Activated CD8-positive, alpha-beta memory T cell treated with anti-CD3 and anti-CD28 coated beads, Interleukin-2, amount 10 ng/mL, durations not matched to agents 7 days and 5 days (primary cell): ENCODE measurements around the gene KCNJ9. TPM values are rescaled to one million over a fixed set of nuclear protein-coding genes. Genes with fewer than 3 reads are reported as not detected.

Experiments used
- ATAC-seq: fragments of 150-1000 bp; cut with Tn5 transposase; one replicate; pipeline ENCODE4 v1.10.0; 2021; ENCODE audit warnings: moderate library complexity
- CTCF ChIA-PET: fragments of 350-600 bp; sonication (Branson Sonifier 250); formaldehyde crosslinking; loops from one replicate; lab custom pipeline; 2021; ENCODE audit warnings: antibody characterized with exemption; lab: Charles Lee
- DNase-seq: peaks from one replicate; pipeline ENCODE4 v3.0.0-alpha.2; 2020
- H3K27ac Mint-ChIP-seq: one replicate; pipeline ENCODE4 v1.8.0; 2021; ENCODE audit warnings: mild to moderate bottlenecking, mixed read lengths
- H3K27me3 Mint-ChIP-seq: one replicate; pipeline ENCODE4 v1.8.0; 2021; ENCODE audit warnings: mixed read lengths
- H3K36me3 Mint-ChIP-seq: one replicate; pipeline ENCODE4 v1.8.0; 2021; ENCODE audit warnings: mild to moderate bottlenecking, mixed read lengths
- H3K4me1 Mint-ChIP-seq: one replicate; pipeline ENCODE4 v1.8.0; 2021; ENCODE audit warnings: mixed read lengths
- H3K4me3 Mint-ChIP-seq: one replicate; pipeline ENCODE4 v1.8.0; 2021; ENCODE audit warnings: mild to moderate bottlenecking, moderate library complexity, mixed read lengths
- H3K9me3 Mint-ChIP-seq: one replicate; pipeline ENCODE4 v1.8.0; 2022; ENCODE audit warnings: low read depth, mixed read lengths
- total RNA-seq, 2 experiments: library from RNA; stranded (reverse); gene quantifications; one replicate each; pipeline ENCODE4 v1.2.3, GENCODE V29; 2021

Gene KCNJ9
- total RNA-seq, 2 experiments from 2014 or later, result not detected

DNA sequence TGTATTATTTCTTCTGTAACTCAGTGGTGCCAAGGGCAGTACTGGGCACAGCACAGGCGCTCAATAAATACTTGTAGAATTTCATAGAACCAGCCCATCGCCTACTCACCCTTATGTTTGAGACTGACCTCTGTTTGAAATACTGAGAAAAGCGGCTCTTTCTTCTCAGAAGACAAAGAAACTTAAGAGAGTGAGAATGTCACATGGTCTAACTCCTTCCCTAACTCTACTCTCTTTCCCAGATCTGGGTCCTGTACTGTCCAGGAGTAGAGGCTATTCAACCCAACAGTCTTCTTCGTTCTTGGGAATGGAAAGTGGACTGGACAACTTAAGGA, 12.9 kb downstream of the KCNJ9 start:
- H3K4me1 Mint-ChIP-seq, result peaks cover 25% of the 10 kb centered on the region
- peaks cover 6% of the 10 kb centered on the region for H3K36me3 Mint-ChIP-seq
- CTCF ChIA-PET, result interaction anchor here (1.5 to 28.8 kb wide), 2 partner anchors 9 to 35 kb away, joined by 8 to 633 read pairs; partner anchors contain the start of gene KCNJ10
- H3K9me3 Mint-ChIP-seq, result no peaks in the 10 kb centered on the region
- DNase-seq (no peak), ATAC-seq (no peak)
- H3K4me3 Mint-ChIP-seq, result no peak overlapping the region
- H3K27ac Mint-ChIP-seq, result no peak overlapping the region
- no peaks in the 10 kb centered on the region for H3K27me3 Mint-ChIP-seq

DNA sequence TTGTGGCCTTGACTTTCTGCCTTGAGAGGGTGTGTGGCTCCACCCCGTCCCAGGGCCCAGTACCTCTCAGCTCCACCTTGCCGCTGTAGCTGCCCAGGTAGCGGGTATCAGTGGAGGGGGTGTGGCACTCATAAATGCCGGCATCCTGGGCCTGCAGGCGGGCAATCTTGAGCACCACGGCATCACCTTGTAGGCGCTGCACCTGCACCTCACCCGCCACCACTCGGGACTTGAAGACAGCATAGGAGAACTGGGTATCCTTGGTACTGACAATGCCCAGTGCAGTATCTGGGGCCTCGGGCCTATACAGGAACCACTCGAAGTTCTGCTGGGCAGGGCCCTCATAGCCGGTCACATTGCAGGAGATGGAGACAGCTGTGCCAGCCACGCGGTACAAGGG, 13.5 kb downstream of the KCNJ9 start:
- Mint-ChIP-seq H3K4me1 (peaks cover 30% of the 10 kb centered on the region), H3K9me3 (no peaks in the 10 kb centered on the region), H3K27ac (no peak overlapping the region), H3K36me3 (peaks cover 6% of the 10 kb centered on the region), H3K27me3 (no peaks in the 10 kb centered on the region), H3K4me3 (no peak overlapping the region)
- ATAC-seq, result no peak
- CTCF ChIA-PET, result interaction anchor here (2.2 to 5.0 kb wide), 2 partner anchors 12 to 48 kb away, joined by 10 to 115 read pairs; partner anchors contain the start of gene KCNJ9
- DNase-seq, result no peak

DNA sequence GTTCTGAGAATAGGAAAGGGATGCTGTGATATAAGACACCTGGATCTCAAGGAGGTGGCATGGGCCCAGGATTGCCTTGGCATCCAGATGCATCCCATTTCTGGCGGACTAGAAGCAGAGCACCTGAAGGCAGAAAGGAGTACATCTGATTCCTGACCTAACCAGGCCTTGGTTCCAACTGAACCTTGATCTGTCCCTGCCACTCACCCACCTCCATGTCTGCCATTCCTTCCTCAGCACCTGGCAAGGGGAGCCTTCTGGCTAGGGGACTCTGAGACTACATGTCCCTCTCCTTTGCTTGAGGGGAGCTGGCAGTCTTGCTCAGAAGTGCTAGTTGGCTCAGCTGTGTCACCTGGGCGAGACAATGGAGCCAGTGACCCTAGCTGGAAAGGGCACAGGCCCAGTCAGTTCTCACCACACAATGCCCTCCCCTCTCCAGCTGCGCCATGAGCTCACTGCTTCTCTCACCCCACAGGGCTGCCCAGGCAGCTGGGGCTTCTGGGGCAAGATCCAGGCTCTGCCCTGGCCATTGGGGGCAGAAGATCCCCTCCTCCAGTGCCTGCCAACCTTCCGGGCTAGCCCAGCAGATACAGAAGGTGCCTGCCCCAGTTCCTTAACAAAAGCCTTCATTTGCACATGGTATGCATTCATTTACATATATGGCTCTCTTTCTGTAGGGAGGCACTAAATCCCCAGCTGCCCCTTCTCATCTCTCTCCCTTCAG, 14.2 kb downstream of the KCNJ9 start:
- DNase-seq, result no peak
- no peaks in the 10 kb centered on the region for H3K9me3 Mint-ChIP-seq
- no peak overlapping the region for H3K4me3 Mint-ChIP-seq
- CTCF ChIA-PET, result interaction anchor here (1.3 to 5.0 kb wide), 3 partner anchors 13 to 49 kb away, joined by 3 to 115 read pairs (median 10); partner anchors contain the start of gene KCNJ9
- H3K4me1 Mint-ChIP-seq, result peaks cover 31% of the 10 kb centered on the region
- no peak for ATAC-seq
- peak overlapping the region; percentile 1 for H3K27ac Mint-ChIP-seq
- peaks cover 6% of the 10 kb centered on the region for H3K36me3 Mint-ChIP-seq
- H3K27me3 Mint-ChIP-seq, result no peaks in the 10 kb centered on the region

DNA sequence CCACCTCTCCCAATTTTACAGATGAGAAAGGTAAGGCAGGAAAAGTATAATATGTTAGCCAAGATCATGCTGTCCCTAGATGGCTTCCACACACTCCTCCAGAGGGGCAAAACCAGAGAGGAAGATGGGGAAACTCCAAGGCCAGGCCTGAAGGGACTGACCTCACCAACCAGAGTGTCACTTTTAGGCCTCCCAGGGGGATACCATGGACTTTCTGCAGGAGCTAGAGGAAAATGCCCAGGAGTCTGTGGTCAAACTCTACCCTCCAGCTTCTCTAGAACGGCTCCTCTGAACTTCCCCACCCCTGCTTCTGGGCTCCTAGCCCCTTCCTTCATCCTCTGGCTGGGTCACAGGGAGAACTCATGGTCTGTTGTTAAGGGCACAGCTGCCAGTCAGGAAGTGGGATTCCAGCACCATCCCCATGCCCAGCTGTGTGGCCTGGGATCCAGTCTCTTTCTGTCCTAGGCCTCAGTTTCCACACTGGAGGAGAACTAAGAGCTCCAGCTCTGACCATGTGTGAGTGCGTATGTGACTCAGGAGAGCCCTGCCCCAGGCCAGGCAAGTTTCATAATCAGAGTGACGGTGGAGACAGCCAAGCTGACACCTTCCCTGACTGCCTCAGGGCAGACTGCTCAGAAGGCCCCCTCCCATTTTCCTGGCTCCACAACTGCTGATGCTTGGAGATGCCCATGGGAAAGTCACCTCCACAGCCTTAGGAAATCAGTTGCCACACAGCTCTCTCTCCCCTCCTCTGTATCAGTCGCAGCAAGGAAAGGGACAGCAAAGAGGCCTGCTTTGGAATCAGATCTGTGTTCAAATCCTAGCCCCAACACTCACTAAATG, 15.2 kb downstream of the KCNJ9 start:
- DNase-seq, result no peak
- Mint-ChIP-seq H3K36me3 (peaks cover 6% of the 10 kb centered on the region), H3K27me3 (no peaks in the 10 kb centered on the region), H3K4me3 (peak overlapping the region; percentile 86), H3K4me1 (peaks cover 35% of the 10 kb centered on the region), H3K27ac (peak overlapping the region; percentile 72), H3K9me3 (no peaks in the 10 kb centered on the region)
- CTCF ChIA-PET, result interaction anchor here (1.0 to 5.0 kb wide), 5 partner anchors 14 to 155 kb away, joined by 3 to 115 read pairs (median 4); partner anchors contain the start of gene KCNJ9
- ATAC-seq, result no peak

DNA sequence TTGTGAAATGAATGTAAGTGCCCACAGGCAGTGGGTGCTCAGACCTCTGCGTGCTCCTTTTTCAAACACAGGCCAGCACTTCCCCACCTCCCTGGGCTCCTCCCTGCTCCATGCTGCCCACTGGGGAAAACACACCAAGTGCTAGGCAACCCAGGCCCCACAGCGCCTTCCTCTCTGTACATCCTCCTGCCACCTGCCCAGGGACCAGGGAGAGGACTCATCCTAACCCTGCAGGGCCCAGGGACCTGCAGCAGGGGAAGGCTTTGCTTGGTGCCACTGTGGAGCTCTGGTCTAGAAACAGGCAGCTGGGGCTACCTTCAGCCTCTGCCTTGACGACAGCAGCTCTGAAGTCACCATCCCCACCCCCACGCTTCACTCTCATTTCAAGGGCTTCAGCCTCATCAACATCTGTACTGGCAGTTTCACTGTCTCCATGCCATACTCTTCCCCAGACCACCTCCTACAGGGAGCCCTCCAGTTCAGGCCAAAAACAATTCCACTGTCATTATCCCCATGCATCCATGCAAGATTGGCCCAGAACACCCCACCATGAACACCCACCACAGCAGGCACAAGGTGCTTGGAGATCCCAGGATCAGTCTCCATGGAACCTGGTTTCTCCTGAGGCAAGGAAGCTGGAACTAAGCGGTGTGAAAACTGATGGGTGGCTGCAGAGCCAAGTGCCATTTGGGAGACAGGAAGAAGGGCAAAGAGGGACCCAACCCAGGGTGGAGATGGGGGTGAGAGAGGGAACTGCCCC, 16.0 kb downstream of the KCNJ9 start:
- peak; percentile 53 for DNase-seq
- H3K36me3 Mint-ChIP-seq, result peaks cover 4% of the 10 kb centered on the region
- no peak for ATAC-seq

DNA sequence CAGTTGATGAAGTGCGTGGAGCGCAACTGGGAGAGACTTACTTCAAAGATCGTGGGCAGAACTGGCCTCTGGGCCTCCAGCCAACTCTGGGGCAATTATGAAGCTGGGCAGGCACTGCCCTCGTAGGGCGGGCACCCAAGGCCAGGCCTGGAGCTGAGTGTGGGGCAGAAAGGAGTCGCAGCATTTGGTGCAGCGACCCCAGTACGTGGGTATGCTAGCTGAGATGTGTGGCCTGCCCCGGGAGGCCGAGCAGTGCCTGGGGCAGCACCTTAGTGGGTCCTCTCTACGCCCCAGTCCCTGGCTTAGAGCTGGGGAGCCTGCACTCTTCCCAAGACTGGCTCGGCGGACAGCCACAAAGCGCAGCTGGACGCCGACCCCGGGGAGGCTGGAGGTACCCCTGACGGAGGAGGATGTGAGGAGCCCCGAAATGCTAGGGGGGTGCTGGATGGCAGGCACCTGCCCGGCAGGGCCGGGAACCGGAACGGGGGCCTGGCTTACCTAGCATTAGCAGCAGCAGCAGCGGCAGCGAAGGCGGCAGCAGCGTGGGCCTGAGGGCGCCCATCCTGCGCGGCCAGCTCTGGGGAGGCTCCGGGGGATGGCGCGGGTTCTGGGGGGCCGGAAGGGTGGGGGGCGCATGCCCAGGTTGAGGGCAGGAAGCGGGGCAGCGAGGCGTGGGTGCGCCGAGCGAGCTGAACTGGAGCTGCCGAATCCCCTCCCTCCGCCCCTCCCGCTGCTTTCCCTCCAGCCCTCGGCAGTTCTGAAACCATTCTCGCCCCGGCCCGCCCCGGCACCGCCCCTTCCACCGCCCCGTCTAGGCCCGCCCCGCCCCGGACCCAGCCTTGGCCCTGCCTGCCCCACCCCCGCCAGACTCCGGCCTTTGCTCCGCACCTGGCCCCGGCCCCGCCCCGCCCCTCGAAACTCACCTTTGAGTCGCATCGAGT, 16.8 kb downstream of the KCNJ9 start, which contains the start of gene IGSF8:
IGSF8 (minus strand) TSS at position 709 of the 941 bp plus-strand sequence; CDS start at position 562, 147 bp downstream.
- H3K27ac Mint-ChIP-seq, result peak within 1 kb of the TSS; percentile 84
- H3K9me3 Mint-ChIP-seq, result no peaks in the 10 kb centered on the region
- H3K4me1 Mint-ChIP-seq, result peaks cover 37% of the 10 kb centered on the region
- DNase-seq (peak; percentile 95), ATAC-seq (peak; percentile 73)
- peaks cover 4% of the 10 kb centered on the region for H3K36me3 Mint-ChIP-seq
- peak within 1 kb of the TSS; percentile 86 for H3K4me3 Mint-ChIP-seq
- no peaks in the 10 kb centered on the region for H3K27me3 Mint-ChIP-seq
- CTCF ChIA-PET, result interaction anchor here (0.9 to 5.0 kb wide), 7 partner anchors 8 to 278 kb away, joined by 3 to 115 read pairs (median 6); partner anchors contain the start of gene KCNJ9

More for the DNA sequence above, 16.0 kb downstream of the KCNJ9 start:
- peak overlapping the region; percentile 72 for H3K27ac Mint-ChIP-seq
- CTCF ChIA-PET, result interaction anchor here (0.9 to 5.0 kb wide), 9 partner anchors 9 to 279 kb away, joined by 3 to 115 read pairs (median 6); partner anchors contain the start of gene KCNJ9
- H3K9me3 Mint-ChIP-seq, result no peaks in the 10 kb centered on the region
- no peaks in the 10 kb centered on the region for H3K27me3 Mint-ChIP-seq
- peaks cover 35% of the 10 kb centered on the region for H3K4me1 Mint-ChIP-seq
- H3K4me3 Mint-ChIP-seq, result peak overlapping the region; percentile 86

DNA sequence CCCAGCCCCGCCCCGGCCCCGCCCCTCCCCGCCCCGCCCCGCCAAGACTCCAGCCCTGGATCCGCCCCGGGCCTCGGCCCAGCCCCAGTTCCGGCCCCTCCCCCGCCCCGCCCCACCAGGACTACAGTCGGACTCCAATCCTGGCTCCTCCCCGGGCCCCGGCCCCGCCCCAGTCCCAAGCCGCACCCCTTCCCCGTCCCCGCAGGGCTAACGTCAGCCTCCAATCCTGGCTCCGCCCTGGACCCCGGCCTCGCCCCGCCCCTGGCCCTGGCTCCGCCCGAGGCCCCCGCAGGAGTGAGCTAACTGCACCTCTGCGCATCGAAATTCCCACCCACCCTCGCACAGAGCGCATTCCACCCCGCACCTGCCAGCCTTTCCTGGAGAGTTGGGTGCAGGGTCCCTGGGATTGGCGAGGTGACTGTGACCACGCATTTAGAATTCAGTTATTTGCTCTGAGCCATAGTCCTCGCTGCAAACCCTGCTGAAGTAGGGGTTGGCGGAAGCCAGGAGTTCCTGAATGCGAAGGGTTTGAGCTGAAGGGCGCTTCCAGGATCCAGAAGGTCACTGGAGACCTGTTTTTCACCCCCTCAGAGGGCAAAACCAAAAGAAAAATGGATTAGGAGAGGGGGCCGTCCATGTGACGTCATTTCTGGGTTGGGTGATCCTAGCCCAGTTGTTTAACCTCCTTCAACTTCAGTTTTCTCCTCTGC, 17.7 kb downstream of the KCNJ9 start:
- peak; percentile 99 for DNase-seq
- peaks cover 4% of the 10 kb centered on the region for H3K36me3 Mint-ChIP-seq
- no peaks in the 10 kb centered on the region for H3K27me3 Mint-ChIP-seq
- ATAC-seq, result peak; percentile 89
- no peaks in the 10 kb centered on the region for H3K9me3 Mint-ChIP-seq
- peak overlapping the region; percentile 84 for H3K27ac Mint-ChIP-seq
- CTCF ChIA-PET, result interaction anchor here (1.1 to 5.0 kb wide), 6 partner anchors 9 to 277 kb away, joined by 3 to 115 read pairs (median 6); partner anchors contain the start of gene KCNJ9
- peaks cover 38% of the 10 kb centered on the region for H3K4me1 Mint-ChIP-seq
- peak overlapping the region; percentile 70 for H3K4me3 Mint-ChIP-seq

DNA sequence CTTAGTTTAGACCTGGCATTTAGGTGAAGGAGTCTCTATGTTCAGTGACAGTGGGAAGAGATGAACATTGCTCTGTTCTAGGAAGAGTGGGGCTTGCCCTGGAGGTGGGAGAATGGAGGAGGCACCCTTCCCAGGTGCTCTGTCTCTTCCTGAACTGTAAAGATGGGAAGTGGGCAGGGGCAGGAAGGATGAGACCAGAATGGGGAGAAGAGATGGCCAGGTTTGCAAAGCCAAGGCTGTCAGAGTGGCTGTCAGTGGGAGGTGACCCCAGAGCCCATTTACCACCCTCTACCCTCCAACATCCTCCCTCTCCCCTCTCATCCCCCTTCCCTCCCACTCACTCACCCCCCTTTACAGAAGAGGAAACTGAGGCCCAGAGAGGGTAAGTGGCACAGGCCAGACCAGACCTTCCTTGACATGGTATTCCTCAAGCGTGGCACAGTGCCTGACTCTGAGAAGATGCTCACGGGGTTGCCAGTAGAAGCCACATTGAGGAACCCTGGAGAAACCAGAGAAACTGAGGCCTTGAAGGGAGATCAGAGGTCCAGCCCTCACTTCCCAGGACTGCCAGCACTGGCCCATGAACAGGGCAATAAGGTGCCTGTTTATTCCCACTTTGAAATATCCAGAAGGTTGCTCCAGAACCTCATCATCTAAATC, 18.5 kb downstream of the KCNJ9 start:
- DNase-seq, result no peak
- CTCF ChIA-PET, result interaction anchor here (0.6 to 6.7 kb wide), 15 partner anchors 9 to 277 kb away, joined by 3 to 115 read pairs (median 10); partner anchors contain the start of genes KCNJ9 and PEX19
- Mint-ChIP-seq H3K9me3 (no peaks in the 10 kb centered on the region), H3K4me3 (no peak overlapping the region), H3K27me3 (no peaks in the 10 kb centered on the region), H3K36me3 (no peaks in the 10 kb centered on the region), H3K27ac (peak overlapping the region; percentile 84), H3K4me1 (peaks cover 38% of the 10 kb centered on the region)
- ATAC-seq, result no peak

DNA sequence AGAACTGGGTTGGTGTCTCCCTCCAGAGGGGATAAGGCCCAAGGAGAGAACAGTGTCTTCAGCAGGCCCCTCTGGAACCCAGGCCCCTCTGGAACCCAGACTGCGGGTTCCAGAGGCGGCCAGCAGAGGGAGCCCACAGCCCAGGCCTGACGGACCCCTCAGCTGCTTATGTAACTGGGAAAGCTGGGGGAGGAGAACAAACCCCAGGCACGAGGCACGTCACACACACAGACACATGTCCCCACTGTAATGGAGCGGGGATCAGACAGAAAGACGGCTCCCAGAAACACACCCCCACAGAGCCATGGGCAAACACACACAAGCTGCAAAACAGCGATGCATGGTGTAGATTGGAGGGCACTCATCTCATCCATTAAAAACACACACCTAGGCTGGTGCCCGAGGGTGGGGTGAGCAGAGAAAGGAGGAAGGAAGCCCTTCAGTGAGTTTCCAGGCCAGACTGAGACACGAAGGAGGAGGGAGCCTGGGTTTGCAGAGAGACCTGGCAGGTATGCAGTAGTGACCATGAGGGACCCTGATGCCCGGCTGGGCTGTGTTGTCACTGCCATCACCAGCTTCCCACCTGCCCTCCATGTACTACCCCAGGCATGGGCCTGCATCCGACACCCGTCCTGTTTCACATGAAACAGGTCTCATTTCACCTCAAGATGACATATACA, 19.8 kb downstream of the KCNJ9 start:
- no peak overlapping the region for H3K4me3 Mint-ChIP-seq
- peaks cover 35% of the 10 kb centered on the region for H3K4me1 Mint-ChIP-seq
- ATAC-seq (peak; percentile 7), DNase-seq (peak; percentile 78)
- no peaks in the 10 kb centered on the region for H3K36me3 Mint-ChIP-seq
- H3K9me3 Mint-ChIP-seq, result no peaks in the 10 kb centered on the region
- H3K27me3 Mint-ChIP-seq, result no peaks in the 10 kb centered on the region
- H3K27ac Mint-ChIP-seq, result no peak overlapping the region
- CTCF ChIA-PET, result interaction anchor here (0.7 to 6.7 kb wide), 30 partner anchors 9 to 278 kb away, joined by 3 to 66 read pairs (median 4); partner anchors contain the start of genes DCAF8, KCNJ9 and PEX19

DNA sequence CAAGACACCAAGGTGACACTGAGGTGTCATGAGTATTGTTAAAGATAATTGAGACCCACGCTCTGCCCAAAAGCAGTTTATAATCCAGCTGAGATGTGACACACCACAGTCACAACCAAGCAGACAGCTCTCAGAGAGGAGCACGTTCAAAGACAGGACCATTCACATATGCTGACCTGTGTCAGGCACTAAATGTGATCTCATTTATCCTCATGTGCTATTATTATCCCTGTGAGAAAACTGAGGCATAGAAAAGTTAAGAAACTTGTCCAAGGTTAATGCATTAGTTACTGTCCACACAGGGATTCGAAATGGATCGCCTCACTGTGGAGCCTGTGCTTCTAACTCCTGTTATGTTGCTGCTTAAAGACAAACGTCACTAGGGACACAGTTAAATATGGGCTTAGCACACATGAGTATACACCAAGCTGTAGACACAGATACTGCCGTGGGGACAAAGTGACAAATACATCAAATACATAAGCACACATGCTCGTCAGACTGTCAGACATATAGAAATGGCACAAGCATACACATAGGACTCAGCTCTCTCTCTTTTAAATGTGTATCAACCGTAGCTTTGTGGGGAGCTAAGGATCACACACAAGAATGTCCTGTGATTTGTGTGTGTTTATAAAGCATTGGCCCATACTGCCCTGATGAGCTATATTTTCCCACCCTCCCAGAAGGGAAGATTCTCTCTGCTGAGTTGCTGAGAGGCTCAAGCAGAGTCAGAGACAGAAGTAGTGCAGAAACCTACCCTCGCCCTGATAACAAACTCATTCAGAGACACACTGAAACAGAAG, 20.6 kb downstream of the KCNJ9 start:
- no peak overlapping the region for H3K4me3 Mint-ChIP-seq
- peaks cover 29% of the 10 kb centered on the region for H3K4me1 Mint-ChIP-seq
- DNase-seq, result no peak
- H3K27ac Mint-ChIP-seq, result no peak overlapping the region
- H3K27me3 Mint-ChIP-seq, result no peaks in the 10 kb centered on the region
- no peaks in the 10 kb centered on the region for H3K36me3 Mint-ChIP-seq
- CTCF ChIA-PET, result interaction anchor here (0.6 to 6.7 kb wide), 23 partner anchors 9 to 277 kb away, joined by 3 to 66 read pairs (median 5); partner anchors contain the start of genes DCAF8, KCNJ9 and PEX19
- ATAC-seq, result no peak
- H3K9me3 Mint-ChIP-seq, result no peaks in the 10 kb centered on the region
